Measurements from ENCODE around the gene DYNC1I1. TPM values are rescaled to one million over a fixed set of nuclear protein-coding genes. Genes with fewer than 3 reads are reported as not detected.

Gene DYNC1I1
- polyA plus RNA-seq, 1 donor from 2014 or later, result 28.9 TPM

DNA sequence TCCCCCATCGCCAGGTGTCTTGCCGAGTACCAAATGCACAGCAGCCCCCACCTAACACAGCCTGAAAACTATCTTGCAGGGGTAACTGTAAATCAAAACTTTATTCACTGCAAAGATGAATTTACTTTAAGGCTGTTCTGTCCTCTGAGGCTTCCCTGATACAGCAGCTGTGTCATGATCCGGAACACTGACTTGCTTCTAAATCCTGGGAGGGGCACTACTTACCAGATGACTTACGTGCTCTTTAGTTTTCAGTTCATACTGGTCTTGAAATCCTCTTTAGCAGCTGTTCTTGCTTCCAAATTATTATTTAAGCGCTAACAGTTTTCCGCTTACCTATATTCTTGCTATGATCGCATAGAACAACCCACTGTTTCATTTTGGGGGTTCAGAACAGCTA is 4.9 kb downstream of the DYNC1I1 start:
- no peak overlapping the region for H2AFZ ChIP-seq (ENCODE audit: low read depth, low read length)
- H3K4me2 ChIP-seq (ENCODE audit: low read length), result no peak overlapping the region
- H3K79me2 ChIP-seq (replicated peaks; ENCODE audit: insufficient read depth, low read length), result no peaks in the 10 kb centered on the region
- no peaks in the 10 kb centered on the region for H3F3A ChIP-seq (ENCODE audit: insufficient read depth, low read length, poor library complexity, severe bottlenecking)
- H3K9me2 ChIP-seq (ENCODE audit: insufficient read depth, low read length), result no peaks in the 10 kb centered on the region
- H3K9ac ChIP-seq (ENCODE audit: low read length), result no peak overlapping the region
- TF ChIP-seq REST (IDR thresholded peaks at IDR 0.05; ENCODE audit: borderline replicate concordance) (no peak), MXI1 (conservative IDR thresholded peaks at IDR 0.05; ENCODE audit: poor library complexity, severe bottlenecking) (no peak), POLR2AphosphoS5 (IDR thresholded peaks at IDR 0.05) (no peak), RAD21 (conservative IDR thresholded peaks at IDR 0.05) (no peak), EZH2 (IDR thresholded peaks at IDR 0.05; ENCODE audit: borderline replicate concordance, insufficient read depth, low read length, poor library complexity, severe bottlenecking) (no peak), EP300 (conservative IDR thresholded peaks at IDR 0.05; ENCODE audit: poor library complexity, severe bottlenecking) (no peak), TAF1 (IDR thresholded peaks at IDR 0.05; ENCODE audit: low read depth) (no peak), SMC3 (conservative IDR thresholded peaks at IDR 0.05; ENCODE audit: poor library complexity) (no peak)
- TF ChIP-seq, protein P1, sequence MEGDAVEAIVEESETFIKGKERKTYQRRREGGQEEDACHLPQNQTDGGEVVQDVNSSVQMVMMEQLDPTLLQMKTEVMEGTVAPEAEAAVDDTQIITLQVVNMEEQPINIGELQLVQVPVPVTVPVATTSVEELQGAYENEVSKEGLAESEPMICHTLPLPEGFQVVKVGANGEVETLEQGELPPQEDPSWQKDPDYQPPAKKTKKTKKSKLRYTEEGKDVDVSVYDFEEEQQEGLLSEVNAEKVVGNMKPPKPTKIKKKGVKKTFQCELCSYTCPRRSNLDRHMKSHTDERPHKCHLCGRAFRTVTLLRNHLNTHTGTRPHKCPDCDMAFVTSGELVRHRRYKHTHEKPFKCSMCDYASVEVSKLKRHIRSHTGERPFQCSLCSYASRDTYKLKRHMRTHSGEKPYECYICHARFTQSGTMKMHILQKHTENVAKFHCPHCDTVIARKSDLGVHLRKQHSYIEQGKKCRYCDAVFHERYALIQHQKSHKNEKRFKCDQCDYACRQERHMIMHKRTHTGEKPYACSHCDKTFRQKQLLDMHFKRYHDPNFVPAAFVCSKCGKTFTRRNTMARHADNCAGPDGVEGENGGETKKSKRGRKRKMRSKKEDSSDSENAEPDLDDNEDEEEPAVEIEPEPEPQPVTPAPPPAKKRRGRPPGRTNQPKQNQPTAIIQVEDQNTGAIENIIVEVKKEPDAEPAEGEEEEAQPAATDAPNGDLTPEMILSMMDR (IDR thresholded peaks at IDR 0.05; ENCODE audit: poor library complexity, severe bottlenecking), result no peak
- no peaks in the 10 kb centered on the region for H3K36me3 ChIP-seq (ENCODE audit: insufficient read depth, low read length)
- H4K20me1 ChIP-seq (ENCODE audit: insufficient read depth), result no peaks in the 10 kb centered on the region
- H3K4me3 ChIP-seq (ENCODE audit: low read length), result no peak overlapping the region
- H3K27me3 ChIP-seq (ENCODE audit: insufficient read depth, low read depth, low read length), result peaks cover 8% of the 10 kb centered on the region
- H3K27ac ChIP-seq (ENCODE audit: low read length), result no peak overlapping the region
- H3K9me3 ChIP-seq (ENCODE audit: low read length), result no peaks in the 10 kb centered on the region

GRCh38 chr7:95780665-95781064 is 8.3 kb downstream of the DYNC1I1 start:
- no peaks in the 10 kb centered on the region for H3K36me3 ChIP-seq (ENCODE audit: insufficient read depth, low read length)
- H4K20me1 ChIP-seq (ENCODE audit: insufficient read depth), result no peaks in the 10 kb centered on the region
- no peak overlapping the region for H3K9ac ChIP-seq (ENCODE audit: low read length)
- H3K27me3 ChIP-seq (ENCODE audit: insufficient read depth, low read depth, low read length), result no peaks in the 10 kb centered on the region
- no peak overlapping the region for H3K4me3 ChIP-seq (ENCODE audit: low read length)
- no peaks in the 10 kb centered on the region for H3K79me2 ChIP-seq (replicated peaks; ENCODE audit: insufficient read depth, low read length)
- no peak overlapping the region for H3K4me2 ChIP-seq (ENCODE audit: low read length)
- TF ChIP-seq, protein P1 (IDR thresholded peaks at IDR 0.05; ENCODE audit: poor library complexity, severe bottlenecking), result no peak
- TF ChIP-seq POLR2AphosphoS5 (IDR thresholded peaks at IDR 0.05) (no peak), TAF1 (IDR thresholded peaks at IDR 0.05; ENCODE audit: low read depth) (no peak), EZH2 (IDR thresholded peaks at IDR 0.05; ENCODE audit: borderline replicate concordance, insufficient read depth, low read length, poor library complexity, severe bottlenecking) (no peak), EP300 (conservative IDR thresholded peaks at IDR 0.05; ENCODE audit: poor library complexity, severe bottlenecking) (no peak), MXI1 (conservative IDR thresholded peaks at IDR 0.05; ENCODE audit: poor library complexity, severe bottlenecking) (no peak), REST (IDR thresholded peaks at IDR 0.05; ENCODE audit: borderline replicate concordance) (no peak)
- H3K9me2 ChIP-seq (ENCODE audit: insufficient read depth, low read length), result no peaks in the 10 kb centered on the region
- no peak overlapping the region for H3K27ac ChIP-seq (ENCODE audit: low read length)
- no peaks in the 10 kb centered on the region for H3K9me3 ChIP-seq (ENCODE audit: low read length)
- no peak overlapping the region for H2AFZ ChIP-seq (ENCODE audit: low read depth, low read length)
- H3F3A ChIP-seq (ENCODE audit: insufficient read depth, low read length, poor library complexity, severe bottlenecking), result no peaks in the 10 kb centered on the region

Data from neural cell (in vitro differentiated cells).